ENCODE data around the gene TFE3.
A peak's percentile ranks its signal among the peaks of the same experiment; 100 is the strongest.

The TFE3 gene

GRCh38 chrX:49060914-49061313 is 17.8 kb upstream of the TFE3 start:
- no peak for DNase-seq

- no peak for DNase-seq
Measured at GRCh38 chrX:49059681-49060085, 16.5 kb upstream of the TFE3 start.

GRCh38 chrX:49059201-49059600 is 16.0 kb upstream of the TFE3 start:
- no peak for DNase-seq

GRCh38 chrX:49058794-49059193 is 15.6 kb upstream of the TFE3 start, which contains the start of gene CCDC120:
Gene CCDC120, plus strand, starts transcription at chrX:49058999. Its CDS starts 3,043 bp downstream, at chrX:49062042.
- DNase-seq = no peak

GRCh38 chrX:49054073-49054762 is 11.1 kb upstream of the TFE3 start:
- no peak for DNase-seq

GRCh38 chrX:49053223-49054072 is 10.3 kb upstream of the TFE3 start:
- peak; percentile 19 to 89 (median 82) for DNase-seq

GRCh38 chrX:49043987-49044281 is 777 bp upstream of the TFE3 start:
- no peak for DNase-seq

GRCh38 chrX:49042581-49043219 is 457 bp downstream of the TFE3 start:
- DNase-seq = peak in 1 of 3 experiments; percentile 31

- no peak for DNase-seq
Measured at GRCh38 chrX:49041744-49042580, 1.2 kb downstream of the TFE3 start.

GRCh38 chrX:49040376-49040955 is 2.7 kb downstream of the TFE3 start:
- DNase-seq = no peak

- peak; percentile 13 to 66 (median 49) for DNase-seq
Measured at GRCh38 chrX:49039598-49040375, 3.4 kb downstream of the TFE3 start.

- DNase-seq = no peak
Measured at GRCh38 chrX:49037883-49038475, 5.2 kb downstream of the TFE3 start.

GRCh38 chrX:49030283-49030682 is 12.9 kb downstream of the TFE3 start:
- DNase-seq = no peak

- no peak for DNase-seq
Measured at GRCh38 chrX:49029876-49030275, 13.3 kb downstream of the TFE3 start.

GRCh38 chrX:49019599-49020249 is 23.4 kb downstream of the TFE3 start:
- no peak for DNase-seq

GRCh38 chrX:49019050-49019449 is 24.1 kb downstream of the TFE3 start:
- no peak for DNase-seq

- DNase-seq = no peak
Measured at GRCh38 chrX:49003696-49004095, 39.5 kb downstream of the TFE3 start.

GRCh38 chrX:49002091-49002935 is 40.8 kb downstream of the TFE3 start, which contains the start of gene GRIPAP1:
Gene GRIPAP1, minus strand, starts transcription at chrX:49002264. Its CDS starts 35 bp downstream, at chrX:49002229.
- peak; percentile 75 to 91 (median 86) for DNase-seq

GRCh38 chrX:49001521-49002090 is 41.6 kb downstream of the TFE3 start:
- peak in 2 of 3 experiments; percentile 48 to 75 for DNase-seq

Data from NCI-H1417 (cell line).